ENCODE data around the gene AMBRA1.

AMBRA1 gene

DNA sequence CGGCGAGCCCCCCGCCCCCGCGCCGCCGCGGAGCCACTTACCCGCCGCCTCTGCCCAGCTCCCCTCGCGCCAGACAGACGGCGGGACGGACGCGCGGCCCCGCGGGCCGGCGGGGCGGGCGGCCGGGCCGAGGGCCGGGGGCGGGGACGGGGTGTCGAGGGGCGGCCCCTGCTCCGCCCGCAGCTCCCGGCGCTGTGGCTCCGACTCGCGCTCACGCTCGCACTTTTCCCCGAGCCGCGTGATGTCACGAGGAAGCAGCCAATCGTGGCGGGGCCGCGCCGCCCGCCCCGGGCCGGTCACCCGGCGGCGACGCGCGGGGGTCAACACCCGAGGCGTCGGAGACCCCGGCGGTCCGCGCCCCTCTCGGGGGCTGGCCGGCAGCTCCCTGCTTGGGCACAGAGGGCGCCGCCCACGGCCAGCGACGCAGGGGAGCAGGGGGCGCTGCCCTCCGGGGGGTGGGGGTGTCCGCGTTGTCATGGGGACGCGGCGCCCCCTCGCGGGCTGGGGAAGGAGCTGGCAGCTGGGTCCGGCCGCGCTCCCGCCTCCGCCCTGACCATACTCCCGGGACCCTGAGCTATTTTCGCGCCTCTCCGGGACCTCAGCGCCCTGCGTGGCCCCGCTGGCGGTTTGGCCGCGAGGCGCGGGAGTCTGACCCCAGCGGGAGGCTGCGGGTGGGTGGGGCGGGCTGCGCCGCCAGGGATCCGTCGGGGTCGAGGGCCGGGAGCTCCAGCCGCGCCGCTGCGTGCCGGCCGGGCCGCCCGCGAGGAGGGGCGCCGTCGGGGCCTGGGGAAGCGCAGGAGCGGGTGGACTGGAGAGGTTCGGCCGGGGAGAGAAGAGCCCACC, 202.0 kb downstream of the AMBRA1 start, which contains the start of gene CHRM4:
Gene CHRM4 (minus strand): TSS at position 199 of the 843 bp plus-strand sequence. CDS start 5,219 bp downstream, outside the sequence.
- peak; percentile 59 to 79 for DNase-seq

DNA sequence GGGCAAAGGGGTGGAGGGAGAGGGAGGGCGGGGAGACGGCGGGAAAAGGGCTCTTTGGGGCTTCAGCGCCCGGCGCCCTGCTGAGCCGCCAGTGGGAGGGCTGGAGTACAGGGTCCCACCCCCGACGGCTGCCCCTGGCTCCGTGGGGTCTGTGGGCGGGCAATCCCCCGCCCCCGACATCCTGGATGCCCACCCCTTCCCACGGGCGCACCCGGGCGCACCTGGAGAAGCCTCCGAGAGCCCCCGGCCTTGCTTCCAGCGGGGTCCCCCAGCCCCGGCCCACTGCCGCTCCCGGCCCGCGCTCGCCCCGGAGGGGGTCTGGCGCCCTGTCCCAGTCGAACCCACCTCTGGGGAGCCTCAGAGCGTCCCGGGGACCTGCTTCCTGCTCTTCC, 202.6 kb downstream of the AMBRA1 start:
- DNase-seq: no peak

DNA sequence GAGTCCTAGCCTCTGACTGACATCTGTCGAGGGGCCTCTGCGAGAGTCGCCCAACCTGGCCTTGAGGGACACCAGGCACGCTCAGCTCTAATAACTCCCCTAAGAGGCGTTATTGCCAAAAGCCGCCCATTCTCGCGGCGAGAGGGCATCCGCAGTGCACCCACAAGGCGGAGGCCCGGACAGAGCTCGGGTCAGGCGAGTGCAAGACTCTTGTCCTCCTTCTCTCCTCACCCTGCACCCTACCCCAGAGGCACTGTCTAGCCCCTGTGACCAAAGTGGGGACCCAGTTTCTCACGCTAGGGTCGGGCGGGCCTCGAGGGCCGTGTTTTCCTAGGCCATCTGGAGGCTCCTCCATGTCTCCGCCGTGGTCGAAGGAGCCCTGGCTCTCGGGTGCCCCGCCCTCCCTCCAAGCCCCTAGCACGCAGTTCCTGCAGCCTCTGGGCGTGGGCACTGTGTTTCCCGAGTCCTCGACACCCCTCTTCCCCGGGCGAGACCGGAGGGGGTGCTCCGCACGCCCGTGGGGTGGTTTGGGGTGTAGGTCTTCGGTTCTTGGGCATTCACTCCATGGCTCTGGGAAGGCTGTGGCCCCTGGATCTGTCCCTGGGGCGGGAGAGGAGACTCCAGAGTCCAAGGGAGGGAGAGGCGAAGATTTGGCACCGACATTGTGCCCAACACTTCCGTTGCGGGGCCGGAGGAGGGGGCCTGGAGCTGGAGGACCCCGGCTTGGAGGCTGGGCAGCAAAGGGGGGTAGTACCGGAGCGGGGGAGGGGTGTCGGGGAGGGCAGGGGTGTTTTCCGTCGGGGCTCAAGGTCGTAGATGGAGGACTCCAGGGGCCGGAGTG, 203.3 kb downstream of the AMBRA1 start:
- DNase-seq: peak in 1 of 2 experiments; percentile 46

DNA sequence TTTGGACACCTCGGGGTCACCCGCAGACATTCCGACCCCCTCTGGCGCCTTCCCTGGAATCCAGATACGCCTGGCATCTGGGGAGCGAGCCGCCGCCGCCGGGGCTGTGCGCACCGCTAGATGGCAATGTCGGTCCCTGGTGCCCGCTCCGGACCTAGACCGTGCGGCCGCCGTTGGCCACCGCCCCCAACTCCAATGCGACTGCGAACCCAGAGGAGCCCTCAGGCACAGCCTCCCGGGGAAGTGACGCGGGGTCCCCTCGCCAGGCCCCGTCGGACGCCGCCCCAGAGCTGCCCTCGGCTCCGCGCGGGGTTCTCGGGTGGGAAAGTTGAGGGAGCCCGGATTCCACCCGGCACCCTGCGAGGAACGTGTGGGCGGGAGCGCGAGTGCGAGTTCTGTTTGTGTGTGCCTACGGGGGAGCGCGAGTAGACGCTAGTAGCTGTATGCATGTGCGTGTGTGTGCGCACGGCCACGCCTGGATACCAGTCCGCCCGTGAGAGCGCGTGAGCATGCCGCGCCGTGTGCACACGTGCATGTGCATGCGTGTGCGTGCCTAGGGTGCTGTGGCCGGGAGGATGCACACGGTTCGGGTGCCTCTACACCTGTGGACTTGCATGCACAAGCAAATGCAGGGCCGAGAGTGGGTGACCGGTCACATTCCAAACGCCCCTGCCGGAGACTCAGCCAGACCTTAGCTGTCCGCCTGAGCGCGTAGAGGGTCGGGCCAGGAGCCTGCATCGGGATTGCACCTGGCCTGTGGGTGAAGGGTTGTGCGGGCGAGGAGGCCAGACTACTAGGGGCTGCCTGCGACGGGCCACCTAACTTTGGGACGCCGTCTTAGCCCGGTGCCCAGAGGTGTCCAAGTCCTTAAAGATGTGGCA, 204.1 kb downstream of the AMBRA1 start:
- peak; percentile 49 to 67 for DNase-seq

DNA sequence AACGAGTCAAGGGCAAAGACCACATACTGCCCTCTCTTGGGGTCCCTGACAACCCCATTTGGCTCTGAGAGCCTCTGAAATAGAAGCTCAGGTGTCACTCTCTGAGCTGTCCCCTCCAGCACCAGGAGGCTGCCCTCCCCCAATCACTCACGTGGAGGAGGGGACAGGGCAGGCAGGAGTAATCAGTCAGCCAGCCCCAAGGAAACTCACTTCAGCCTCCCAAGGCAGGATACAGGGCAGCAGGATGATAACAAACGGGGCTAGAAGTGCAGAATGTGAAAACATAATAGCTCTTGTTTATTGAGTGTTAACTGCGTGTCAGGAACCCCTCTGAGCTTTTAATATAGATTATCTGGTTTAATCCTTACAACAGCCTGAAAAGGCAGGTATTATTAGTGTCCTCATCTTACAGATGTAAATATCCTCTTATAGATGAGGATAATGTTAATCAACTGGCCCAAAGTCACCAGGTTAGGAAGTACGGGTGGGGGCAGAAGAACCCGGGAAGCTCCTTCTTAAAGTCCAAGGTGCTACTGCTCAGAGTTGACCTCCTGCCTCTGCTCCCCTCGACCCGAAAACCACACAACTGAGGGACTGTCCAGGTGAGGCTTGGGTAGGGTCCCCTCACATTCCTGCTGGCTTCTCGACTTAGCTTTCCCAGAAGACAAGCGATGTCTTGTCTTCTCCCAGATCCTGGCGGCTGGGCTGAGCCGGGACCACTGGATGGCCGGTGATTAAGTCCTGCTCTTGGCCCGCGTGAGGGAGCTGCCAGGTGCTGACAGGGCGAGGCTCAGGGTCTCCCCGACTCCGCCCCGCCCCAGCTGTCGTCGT, 205.0 kb downstream of the AMBRA1 start:
- peak in 1 of 2 experiments; percentile 13 for DNase-seq

DNA sequence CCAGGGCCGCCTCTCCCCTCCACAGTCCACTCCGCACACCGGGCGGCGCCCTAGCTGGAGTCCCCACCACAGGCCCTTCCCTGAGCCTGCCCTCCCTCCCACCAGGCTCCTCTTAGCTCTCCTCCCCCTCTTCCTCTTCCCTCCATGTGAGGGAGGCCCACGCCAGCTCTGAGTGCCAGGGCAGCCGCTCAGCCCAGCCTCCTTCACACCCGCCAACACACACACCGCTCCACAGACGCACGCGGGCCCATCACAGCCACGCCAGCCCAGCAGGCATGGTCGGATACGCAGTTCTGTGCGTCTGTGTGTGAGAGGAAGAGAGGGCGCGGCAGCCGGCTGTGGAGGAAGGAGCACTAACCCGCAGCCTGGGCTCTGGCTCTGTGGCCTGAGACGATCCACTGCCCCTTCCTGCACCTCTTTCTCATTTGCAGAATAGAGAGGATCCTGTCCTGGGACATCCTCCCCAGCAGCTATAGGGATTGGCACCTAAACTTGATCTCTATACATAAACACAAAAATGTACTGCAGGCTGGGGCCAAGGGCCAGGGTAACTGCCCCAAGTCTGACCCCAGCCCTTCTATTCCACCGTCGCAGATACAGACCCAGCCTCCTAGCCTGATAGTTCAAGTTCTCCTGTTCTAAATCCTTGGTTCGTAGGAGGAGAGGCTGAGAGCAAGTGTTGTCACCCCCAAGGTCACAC, 205.8 kb downstream of the AMBRA1 start:
- no peak for DNase-seq

DNA sequence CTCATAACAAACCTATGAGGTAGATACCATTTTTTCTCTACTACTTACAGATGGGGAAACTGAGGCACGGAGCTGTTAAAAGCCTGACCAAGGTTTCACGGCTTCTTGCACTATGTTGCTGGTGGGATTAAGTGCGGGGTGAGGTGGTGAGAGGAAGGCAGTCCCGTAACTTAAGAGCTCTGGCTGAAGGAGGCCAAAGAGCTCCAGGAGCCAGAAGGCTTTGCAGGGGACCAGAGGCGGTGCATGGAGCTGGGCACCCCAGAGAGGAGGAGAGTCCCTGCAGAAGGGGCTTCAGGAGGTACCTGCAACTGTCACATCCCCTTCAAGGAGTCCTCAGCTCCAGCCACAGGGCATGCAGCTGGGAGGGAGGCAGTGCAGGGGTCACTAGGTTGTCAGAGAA, 206.4 kb downstream of the AMBRA1 start:
- DNase-seq: no peak

DNA sequence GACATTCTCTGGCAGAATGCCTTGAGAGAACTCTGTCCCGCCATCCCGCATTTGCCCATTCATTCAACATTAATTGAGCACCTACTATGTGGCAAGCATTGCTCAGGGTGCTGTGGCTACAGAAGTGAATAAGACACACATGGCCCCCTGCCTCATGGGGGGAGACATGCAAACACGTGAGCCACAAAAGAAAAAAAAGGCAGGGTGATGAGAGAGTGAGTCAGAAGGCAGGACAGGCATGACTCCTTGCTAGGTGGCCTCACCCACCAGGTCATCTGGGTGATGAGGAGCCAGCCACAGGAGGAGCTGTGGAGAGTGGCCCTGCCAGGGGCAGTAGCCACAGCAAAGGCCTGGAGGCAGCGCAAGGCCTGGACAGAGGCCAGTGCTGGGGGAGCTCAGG, 207.1 kb downstream of the AMBRA1 start:
- DNase-seq: no peak

DNA sequence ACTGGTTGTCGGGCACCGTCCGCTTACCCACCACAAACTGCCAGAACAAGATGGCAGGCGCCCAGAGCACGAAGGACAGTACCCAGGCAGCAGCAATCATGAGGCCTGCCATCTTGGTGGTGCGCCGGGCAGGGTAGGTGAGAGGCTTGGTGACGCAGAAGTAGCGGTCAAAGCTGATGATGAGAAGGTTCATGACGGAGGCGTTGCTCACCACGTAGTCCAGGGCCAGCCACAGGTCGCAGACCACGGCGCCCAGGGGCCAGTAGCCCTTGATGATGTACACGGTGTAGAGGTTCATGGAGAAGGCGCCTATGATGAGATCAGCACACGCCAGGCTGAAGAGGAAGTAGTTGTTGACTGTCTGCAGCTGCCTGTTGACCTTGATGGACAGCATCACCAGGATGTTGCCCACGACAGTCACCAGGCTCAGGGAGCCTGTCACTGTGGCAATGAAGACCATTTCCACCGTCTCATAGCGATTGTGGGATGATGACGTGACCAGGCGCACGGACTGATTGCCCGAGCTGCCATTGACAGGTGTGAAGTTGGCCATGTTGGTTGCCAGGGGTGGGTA, 207.7 kb downstream of the AMBRA1 start:
- DNase-seq: no peak

DNA sequence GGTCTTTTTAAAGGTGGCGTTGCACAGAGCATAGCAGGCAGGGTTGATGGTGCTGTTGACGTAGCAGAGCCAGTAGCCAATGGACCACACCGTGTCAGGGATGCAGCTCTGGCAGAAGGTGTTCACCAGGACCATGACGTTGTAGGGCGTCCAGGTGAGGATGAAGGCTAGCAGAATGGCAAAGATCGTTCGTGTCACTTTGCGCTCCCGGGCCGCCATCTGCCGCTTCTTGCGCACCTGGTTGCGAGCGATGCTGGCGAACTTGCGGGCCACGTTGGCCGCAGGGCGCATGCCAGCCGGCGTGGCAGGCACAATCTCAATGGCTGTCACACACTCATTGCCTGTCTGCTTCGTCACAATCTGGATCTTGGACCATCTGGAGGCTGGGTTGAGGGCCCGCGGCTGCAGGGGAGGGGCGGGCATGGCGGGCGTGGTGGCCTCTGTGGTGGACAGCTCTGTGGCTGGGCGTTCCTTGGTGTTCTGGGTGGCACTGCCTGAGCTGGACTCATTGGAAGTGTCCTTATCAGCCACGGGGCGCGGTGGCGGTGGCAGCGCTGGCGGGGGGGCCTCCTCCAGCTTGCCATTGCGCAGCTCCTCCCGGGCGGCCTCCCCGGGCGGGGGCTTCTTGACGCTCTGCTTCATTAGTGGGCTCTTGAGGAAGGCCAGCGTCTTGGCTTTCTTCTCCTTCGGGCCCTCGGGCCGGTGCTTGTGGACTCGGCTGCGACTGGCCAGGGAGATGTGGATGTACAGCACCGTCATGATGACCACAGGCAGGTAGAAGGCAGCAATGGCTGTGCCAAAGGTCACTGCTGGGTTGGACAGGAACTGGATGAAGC, 208.4 kb downstream of the AMBRA1 start:
- DNase-seq: no peak

DNA sequence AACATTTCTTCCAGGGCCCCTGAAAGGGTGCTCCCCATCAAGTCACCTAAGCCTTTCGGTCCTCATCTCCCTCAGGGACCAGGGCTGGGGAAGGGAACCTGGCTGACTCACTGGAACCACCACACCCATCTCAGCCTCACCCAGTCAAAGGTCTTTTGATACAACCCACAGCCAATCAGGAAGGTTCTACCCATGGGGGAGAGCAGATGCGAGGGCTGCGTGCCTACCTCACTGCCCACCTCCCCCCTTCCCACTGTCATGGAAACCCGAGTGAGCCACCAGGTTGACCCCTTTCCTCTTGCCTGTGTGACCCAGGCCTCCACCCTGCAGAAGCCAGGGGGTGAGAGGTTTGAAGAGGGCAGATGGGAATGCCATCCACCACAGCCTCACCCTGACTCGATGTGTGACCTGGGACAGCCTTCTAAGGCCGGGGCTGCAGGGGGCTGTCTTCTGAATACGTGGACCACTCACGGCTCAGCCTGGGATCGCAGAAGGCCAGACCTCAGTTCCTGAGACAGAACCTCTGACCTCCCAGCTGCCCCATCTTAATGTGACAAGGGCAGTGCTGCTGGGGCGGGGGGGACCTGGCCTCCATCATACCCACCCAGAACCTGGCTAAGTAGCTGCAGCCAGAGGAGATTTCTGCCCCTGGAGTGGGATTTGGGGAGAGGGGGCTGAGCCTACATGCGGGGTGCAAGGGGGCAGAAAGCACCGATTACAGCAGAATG, 209.7 kb downstream of the AMBRA1 start:
- no peak for DNase-seq

DNA sequence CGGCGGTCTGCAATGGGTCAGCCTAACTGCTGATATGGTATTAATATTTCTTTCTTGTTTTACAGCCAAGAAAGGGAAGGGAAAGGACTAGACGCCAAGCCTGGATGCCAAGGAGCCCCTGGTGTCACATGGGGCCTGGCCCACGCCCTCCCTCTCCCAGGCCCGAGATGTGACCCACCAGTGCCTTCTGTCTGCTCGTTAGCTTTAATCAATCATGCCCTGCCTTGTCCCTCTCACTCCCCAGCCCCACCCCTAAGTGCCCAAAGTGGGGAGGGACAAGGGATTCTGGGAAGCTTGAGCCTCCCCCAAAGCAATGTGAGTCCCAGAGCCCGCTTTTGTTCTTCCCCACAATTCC, 210.4 kb downstream of the AMBRA1 start:
- DNase-seq: no peak

DNA sequence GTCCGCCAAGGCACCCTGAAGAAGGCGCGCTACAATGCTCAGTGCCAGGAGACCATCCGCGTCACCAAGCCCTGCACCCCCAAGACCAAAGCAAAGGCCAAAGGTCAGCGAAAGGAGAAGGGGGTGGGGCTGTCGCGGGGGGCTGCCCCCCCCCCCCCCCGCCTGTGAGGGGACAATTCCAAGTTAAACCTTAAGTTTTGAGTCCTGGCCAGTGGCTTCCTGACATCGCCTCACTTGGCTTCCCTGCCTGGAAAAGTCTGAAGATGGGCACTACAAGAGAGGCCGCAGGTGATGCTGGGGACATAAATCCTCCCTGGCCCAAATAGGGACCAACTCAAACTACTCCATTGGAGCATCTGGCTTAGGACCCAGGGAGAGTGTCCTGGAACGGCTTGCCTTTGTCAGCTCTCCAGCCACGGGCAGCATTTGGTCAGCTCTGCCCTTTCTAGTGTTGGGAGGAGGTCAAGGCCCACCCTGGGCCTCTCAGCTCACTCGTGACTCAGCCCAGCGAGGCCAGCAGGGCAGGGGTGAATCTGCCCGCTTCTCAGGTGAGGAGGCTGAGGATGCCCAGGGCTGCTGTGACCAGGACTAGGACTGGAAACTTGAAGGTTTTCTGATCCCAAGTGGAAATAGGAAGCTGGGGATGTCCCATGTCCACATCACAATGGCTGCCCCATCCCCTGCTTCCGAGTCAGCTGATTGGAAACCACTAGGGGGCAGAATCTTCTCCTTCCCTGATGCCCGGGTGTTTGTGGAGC, 211.0 kb downstream of the AMBRA1 start:
- DNase-seq: peak in 1 of 2 experiments; percentile 54

DNA sequence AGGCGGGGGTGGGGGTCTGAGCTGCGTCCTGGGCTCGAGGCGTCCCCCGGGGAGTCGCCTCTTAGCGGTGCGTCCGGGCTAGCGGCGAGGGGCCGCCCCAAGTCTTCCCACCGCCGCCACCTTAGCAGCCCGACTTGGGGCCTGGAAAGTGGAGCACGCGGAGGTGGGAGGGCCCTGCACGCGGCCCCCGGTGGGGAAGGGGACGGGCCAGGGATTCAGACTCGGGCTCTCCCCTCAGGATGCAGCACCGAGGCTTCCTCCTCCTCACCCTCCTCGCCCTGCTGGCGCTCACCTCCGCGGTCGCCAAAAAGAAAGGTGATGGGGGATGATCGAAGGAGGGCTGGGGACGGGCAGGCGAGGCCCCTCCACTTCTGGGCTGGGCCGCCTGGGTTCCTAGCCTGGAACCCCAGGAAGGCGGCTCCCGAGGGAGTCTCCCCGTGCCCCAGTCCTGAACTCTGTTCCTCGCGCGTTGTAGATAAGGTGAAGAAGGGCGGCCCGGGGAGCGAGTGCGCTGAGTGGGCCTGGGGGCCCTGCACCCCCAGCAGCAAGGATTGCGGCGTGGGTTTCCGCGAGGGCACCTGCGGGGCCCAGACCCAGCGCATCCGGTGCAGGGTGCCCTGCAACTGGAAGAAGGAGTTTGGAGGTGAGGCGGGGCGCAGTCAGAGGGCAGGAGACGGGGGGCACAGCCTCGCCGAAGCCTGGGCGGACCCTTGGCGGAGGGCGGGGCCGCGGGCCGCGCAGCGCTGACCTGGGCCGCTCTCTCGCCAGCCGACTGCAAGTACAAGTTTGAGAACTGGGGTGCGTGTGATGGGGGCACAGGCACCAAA, 211.8 kb downstream of the AMBRA1 start:
- peak in 1 of 2 experiments; percentile 43 for DNase-seq

DNA sequence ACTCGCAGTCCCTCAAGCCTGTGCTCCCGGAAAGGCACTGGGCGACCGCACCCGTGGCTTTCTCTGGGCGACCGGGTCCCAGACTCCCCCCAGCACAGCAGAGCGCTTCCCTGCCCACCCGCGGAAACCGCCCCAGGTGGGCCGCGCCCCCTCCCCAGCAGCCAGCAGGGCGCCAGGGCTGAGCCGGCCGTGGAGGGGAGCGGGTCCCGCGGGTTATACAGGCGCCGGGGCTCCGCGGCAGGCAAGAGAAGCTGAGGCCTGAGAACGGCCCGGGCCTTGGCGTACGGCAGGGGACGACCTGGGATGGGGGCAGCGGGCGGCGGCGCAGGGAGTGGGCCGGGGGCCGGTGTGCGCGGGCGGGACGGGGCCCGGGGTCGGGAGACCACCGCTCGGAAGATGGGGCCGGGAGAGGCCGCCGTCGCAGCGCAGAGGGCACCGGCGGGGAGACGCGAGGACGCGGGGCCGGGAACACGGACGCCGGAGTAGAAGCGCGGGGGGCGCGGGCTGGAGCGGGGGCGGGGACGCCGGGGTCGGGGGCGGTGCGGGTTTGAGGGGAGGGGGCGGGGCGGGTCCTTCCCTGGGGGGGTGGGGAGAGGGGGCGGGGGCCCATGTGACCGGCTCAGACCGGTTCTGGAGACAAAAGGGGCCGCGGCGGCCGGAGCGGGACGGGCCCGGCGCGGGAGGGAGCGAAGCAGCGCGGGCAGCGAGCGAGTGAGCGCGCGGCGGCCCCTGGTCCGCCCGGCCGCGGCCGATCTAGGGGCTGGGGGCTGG, 212.6 kb downstream of the AMBRA1 start, which contains the start of gene MDK:
Gene MDK (plus strand): TSS at position 622 of the 771 bp plus-strand sequence. CDS start 389 bp downstream, outside the sequence.
- peak in 1 of 2 experiments; percentile 43 for DNase-seq

DNA sequence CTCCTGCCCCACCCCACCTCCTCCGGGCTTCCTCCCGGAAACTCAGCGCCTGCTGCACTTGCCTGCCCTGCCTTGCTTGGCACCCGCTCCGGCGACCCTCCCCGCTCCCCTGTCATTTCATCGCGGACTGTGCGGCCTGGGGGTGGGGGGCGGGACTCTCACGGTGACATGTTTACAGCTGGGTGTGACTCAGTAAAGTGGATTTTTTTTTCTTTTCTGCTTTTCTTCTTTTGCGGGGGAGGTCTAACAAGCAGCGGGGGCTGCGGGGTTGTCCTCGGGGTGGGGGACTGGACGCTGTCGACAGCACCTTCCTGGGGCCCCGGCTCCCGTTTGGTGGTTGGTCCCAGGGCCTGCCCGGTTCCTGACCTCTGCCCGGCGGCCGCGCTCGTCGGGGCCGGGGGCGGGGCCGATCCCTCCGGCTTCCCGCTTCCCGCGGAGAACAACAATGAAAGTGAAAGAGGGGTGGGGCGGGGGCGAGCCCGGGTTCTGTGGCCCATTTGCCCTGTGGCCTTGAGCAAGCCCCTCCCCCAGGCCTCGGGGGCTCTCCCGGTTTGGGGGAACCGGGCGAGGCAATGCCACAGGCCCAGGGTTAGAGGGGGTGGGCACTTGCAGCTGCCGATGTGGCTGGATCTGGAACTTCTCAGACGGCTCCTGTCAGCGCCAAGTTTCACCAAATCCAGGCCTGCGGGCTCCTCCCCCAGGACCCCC, 213.3 kb downstream of the AMBRA1 start:
- DNase-seq: no peak

All from NCI-H524 (cell line).